Raji (cell line): Measurements from ENCODE around the gene TGFBRAP1.

Source experiments
- POLR2A ChIP-seq: IDR thresholded peaks from 2 replicates; pipeline ENCODE4 v1.6.1; 2011; ENCODE audit warnings: low read depth, low read length, control low read depth; ENCODE audit not compliant: insufficient read depth

Gene TGFBRAP1

GRCh38 chr2:105368759-105369408, 39.3 kb upstream of the TGFBRAP1 start:
- no peak for TF ChIP-seq POLR2A

GRCh38 chr2:105365206-105365605, 35.7 kb upstream of the TGFBRAP1 start:
- no peak for TF ChIP-seq POLR2A

GRCh38 chr2:105364436-105365139, 35.1 kb upstream of the TGFBRAP1 start:
- no peak for TF ChIP-seq POLR2A

- no peak for TF ChIP-seq POLR2A
Measured at GRCh38 chr2:105362862-105363591, 33.5 kb upstream of the TGFBRAP1 start.

GRCh38 chr2:105361102-105361889, 31.8 kb upstream of the TGFBRAP1 start:
- no peak for TF ChIP-seq POLR2A

GRCh38 chr2:105358593-105358992, 29.1 kb upstream of the TGFBRAP1 start:
- TF ChIP-seq POLR2A, result no peak

GRCh38 chr2:105357122-105357521, 27.6 kb upstream of the TGFBRAP1 start:
- TF ChIP-seq POLR2A, result no peak

- no peak for TF ChIP-seq POLR2A
Measured at GRCh38 chr2:105344704-105345345, 15.3 kb upstream of the TGFBRAP1 start.

- TF ChIP-seq POLR2A, result no peak
Measured at GRCh38 chr2:105339414-105339813, 9.9 kb upstream of the TGFBRAP1 start.

GRCh38 chr2:105338020-105338385, 8.5 kb upstream of the TGFBRAP1 start:
- TF ChIP-seq POLR2A, result no peak

- peak; percentile 62 for TF ChIP-seq POLR2A
Measured at GRCh38 chr2:105337122-105338019, 7.8 kb upstream of the TGFBRAP1 start, which contains the start of gene C2orf49. C2orf49 (plus strand) TSS chr2:105337540; CDS start chr2:105337588, 48 bp downstream.

GRCh38 chr2:105336786-105337121, 7.2 kb upstream of the TGFBRAP1 start:
- no peak for TF ChIP-seq POLR2A

GRCh38 chr2:105335469-105335868, 5.9 kb upstream of the TGFBRAP1 start:
- no peak for TF ChIP-seq POLR2A

GRCh38 chr2:105334211-105334610, 4.7 kb upstream of the TGFBRAP1 start:
- no peak for TF ChIP-seq POLR2A
